Amniotic stem cell (primary cell): Measurements from ENCODE around the gene MNS1.
"Not testable (repeated sequence)": the region's sequence is repeated elsewhere in the genome, so short reads cannot be mapped to it uniquely, and the experiment has no call there.

Experiments
- DNase-seq: peaks from one replicate; lab custom pipeline; 2025; lab: John Stamatoyannopoulos, UW

MNS1 gene

DNA sequence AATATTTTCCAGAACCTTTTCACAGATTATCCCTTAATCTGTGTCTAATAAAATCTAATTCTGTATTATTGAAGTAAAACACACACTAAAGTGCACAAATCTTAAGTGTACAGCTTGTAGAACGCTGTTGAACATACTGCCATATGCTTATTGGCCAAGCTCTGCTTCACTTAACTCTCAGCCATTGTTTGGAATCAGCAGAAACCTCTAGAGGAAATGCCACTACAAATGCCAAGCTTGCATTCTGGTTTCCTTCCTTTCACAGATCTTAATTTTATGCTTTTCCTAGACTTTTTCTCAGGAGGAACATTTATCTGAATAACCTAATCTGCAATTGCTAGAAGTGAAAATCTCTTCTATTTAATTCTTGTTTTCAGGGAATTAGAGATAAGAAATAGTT lies 10.1 kb downstream of the MNS1 start:
- no peak for DNase-seq

- DNase-seq, result no peak
Observed at GRCh38 chr15:56445746-56446145, 19.2 kb downstream of the MNS1 start.

DNA sequence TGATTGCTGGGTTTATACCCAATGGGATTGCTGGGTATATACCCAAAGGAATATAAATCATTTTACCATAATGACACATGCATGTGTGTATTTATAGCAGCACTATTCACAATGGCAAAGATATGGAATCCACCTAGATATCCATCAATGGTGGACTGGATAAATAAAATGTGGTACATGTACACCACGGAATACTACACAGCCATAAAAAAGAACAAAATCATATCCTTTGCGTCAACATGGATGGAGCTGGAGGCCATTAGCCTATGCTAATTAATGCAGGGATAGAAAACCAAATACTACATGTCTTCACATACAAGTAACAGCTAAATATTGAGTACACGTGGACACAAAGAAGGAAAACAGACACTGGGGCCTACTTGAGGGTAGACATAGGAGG lies 22.6 kb downstream of the MNS1 start:
- no peak for DNase-seq

GRCh38 chr15:56440214-56440770 lies 24.6 kb downstream of the MNS1 start:
- DNase-seq, result no peak

DNA sequence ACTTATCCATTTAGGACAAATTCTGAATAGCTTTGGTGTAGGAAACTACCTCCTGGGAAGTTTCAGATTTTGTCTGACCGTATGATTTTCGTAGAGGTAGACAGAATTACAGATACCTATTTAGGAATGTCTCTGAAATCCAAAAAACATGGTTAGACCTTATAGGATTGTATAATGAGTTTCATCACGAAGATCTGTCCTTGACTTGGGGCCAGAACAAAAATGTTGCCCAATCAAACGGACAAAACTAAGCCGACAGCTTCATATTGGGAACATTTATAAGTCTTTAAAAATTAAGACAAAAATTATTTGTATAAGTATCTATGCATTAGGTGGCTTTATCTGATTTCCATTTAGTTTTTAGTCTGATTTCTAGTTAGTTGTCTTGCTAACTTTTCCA lies 32.6 kb downstream of the MNS1 start:
- DNase-seq, result no peak

- no peak for DNase-seq
Observed at GRCh38 chr15:56428821-56429458, 36.0 kb downstream of the MNS1 start.

GRCh38 chr15:56425976-56426375 lies 39.0 kb downstream of the MNS1 start:
- DNase-seq, result no peak

DNA sequence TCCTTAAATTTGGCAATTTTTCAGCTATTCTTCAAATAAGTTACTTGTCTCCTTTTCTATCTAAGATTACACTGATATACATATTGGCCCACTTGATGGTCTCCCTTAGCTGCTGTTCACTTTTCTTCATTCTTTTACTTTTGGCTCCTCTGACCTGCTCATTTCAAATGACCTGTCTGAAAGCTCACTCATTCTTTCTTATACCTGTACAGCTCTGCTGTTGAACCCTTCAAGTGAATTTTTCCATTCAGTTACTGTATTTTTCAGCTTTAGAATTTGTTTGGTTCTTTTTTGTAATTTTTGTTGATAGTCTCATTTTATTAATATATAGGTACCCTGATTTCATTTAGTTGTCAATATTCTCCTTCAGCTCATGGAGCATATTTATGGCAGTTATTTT lies 39.7 kb downstream of the MNS1 start:
- no peak for DNase-seq

GRCh38 chr15:56413114-56413733 lies 51.7 kb downstream of the MNS1 start:
- DNase-seq, result not testable (repeated sequence)

GRCh38 chr15:56411122-56411749 lies 53.7 kb downstream of the MNS1 start:
- no peak for DNase-seq

DNA sequence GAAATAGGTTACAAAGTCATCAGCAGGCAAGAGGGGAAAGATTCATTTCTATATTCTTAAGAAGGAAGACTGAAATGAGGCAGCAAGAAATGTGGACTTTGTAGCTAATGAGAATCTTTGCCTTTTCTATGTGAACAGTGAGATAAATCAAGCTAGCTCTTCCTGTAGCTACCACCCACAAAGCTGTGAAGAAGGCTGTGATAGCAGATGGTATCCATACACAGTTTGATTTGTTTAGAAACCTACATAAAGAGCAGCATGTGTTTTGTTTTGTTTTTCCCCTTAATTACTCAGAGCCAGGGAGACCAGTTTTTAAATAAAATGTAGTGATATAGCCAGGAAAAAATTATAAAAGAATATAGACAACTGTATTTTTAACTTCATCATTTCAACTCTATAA lies 54.2 kb downstream of the MNS1 start:
- DNase-seq, result no peak

GRCh38 chr15:56399209-56399608 lies 65.7 kb downstream of the MNS1 start:
- not testable (repeated sequence) for DNase-seq

- DNase-seq, result not testable (repeated sequence)
Observed at GRCh38 chr15:56397325-56397724, 67.6 kb downstream of the MNS1 start.

DNA sequence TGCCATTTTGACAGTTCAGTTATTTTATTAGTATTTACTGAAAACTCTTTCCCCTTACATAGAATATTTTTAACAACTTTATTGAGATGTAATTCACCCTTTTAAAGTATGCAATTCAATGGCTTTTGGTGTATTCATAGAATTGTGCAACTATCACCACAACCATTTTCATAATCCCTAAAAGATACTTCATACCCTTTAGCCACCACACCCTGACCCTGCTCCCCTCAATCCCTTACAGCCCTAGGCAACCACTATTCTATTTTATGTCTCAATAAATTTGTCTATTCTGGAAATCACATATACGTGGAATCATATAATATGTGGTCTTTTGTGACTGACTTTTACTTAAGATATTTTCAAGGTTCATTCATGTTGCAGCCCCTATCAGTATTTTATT lies 70.0 kb downstream of the MNS1 start:
- DNase-seq, result no peak

- no peak for DNase-seq
Observed at GRCh38 chr15:56393277-56393676, 71.7 kb downstream of the MNS1 start.

GRCh38 chr15:56390739-56391267 lies 74.1 kb downstream of the MNS1 start:
- no peak for DNase-seq

DNA sequence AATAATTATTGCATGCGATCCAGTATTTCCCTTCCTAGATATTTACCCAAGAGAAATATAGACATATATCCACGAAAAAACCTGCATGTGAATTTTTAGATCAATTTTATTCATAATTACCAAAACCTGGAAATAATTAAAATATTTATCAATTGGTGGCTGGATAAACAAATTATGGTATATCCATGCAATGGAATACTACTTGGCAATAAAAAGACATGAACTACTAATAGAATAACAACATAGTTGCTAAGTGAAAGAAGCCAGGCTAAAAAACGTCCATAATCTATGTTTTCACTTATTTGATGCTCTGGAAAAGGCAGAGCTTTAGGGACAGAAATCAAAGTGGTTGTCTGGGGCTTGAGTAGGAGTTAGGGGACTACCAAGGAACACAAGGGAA lies 79.0 kb downstream of the MNS1 start:
- no peak for DNase-seq

DNA sequence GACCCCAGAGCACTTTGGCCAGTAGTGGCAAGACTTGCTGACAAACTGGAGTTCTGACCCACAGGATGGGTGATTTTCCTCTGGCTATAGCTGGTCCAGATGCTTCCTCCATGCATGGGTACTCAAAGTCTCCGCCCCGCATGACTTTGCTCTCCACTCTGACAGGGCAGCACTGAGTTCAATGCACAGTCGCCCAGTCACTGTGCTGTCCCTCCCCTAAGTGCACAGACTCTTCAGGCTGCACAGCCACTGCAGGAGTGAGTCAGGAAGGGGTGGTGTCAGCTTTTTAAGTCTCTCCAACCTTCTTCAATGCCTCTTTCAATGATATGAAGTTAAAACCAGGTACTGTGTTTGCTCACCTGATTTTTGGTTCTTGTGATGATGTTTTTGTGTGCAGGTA lies 81.9 kb downstream of the MNS1 start:
- DNase-seq, result no peak
